GM20431 (cell line): Measurements from ENCODE around the gene RUNX3.

Experiments
- in situ Hi-C: fragments of 300-500 bp; cut with MseI, MboI; formaldehyde crosslinking; loops from one replicate; pipeline ENCODE4 v1.15.0; 2020; ENCODE audit warnings: low sequenced_read_pairs; ENCODE audit not compliant: unreplicated experiment

RUNX3 gene

GRCh38 chr1:24949331-24949881, 19.3 kb upstream of the RUNX3 start:
- in situ Hi-C loops, result no loop called here

GRCh38 chr1:24948079-24948827, 18.2 kb upstream of the RUNX3 start:
- in situ Hi-C loops, result no loop called here

GRCh38 chr1:24946861-24947658, 17.0 kb upstream of the RUNX3 start:
- in situ Hi-C loops, result no loop called here

DNA sequence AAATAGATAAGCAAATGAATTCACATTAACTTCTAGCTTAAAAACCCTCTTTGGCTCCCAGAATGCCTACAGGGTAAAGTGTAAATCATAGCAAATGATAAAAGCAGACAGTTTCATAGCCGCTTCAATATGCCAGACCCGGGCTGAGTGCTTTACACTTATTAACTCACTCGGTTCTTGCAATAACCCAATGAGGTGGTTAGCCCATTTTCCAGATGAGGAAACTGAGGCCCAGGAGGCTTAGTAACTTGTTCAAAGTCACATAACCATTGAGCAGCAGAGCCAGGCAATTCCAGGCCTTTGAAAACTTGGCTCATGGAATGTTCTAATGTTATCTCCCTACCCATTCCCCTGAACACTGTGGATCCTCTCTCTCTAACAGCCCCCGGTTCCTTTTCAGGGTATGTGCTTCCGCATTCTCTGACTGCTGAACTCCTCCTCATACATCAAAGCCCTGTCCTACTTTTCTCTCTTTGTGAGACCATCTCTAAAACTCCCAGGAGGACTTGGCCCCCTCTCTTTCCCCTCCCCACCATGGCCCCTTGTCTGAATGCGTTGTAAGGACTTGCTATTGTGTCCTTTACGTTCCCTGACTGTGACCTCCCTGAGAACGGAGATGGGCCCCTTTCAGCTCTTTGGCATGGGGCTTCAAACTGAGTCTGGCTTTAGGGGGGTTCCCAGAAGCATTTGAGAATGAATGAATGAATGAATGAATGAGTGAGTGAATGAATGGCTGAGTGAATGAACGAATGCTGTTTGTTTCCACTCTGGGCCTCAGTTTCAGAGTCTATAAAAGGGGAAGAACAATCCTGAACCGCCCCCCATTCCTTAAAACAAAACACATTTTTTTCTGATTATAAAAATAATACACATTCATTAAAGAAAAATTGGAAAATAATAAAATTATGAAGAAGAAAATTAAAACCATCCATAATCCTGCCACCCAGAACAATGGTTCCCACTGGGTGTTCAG, 15.6 kb upstream of the RUNX3 start:
- in situ Hi-C loops, result no loop called here

DNA sequence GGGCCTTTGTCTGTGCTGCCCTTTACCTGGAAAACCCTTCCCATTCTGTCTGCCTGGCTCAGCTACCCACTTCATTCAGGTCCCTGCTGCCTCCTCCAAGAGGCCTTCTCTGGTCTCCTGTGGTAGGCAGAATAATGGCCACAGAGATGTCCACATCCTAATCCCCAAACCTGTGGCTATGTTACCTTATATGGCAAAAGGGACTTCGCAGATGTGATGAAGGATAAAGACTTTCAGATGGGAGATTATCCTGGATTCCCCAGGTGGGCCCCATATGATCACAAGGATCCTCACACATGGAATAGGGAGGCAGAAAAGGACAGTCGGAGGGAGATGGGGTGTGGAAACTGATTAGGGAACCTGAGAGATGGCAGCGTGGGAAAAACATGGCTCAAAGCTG, 14.2 kb upstream of the RUNX3 start:
- in situ Hi-C loops, result no loop called here

GRCh38 chr1:24942789-24943188, 12.7 kb upstream of the RUNX3 start:
- in situ Hi-C loops, result no loop called here

GRCh38 chr1:24941564-24941963, 11.5 kb upstream of the RUNX3 start:
- in situ Hi-C loops, result no loop called here

DNA sequence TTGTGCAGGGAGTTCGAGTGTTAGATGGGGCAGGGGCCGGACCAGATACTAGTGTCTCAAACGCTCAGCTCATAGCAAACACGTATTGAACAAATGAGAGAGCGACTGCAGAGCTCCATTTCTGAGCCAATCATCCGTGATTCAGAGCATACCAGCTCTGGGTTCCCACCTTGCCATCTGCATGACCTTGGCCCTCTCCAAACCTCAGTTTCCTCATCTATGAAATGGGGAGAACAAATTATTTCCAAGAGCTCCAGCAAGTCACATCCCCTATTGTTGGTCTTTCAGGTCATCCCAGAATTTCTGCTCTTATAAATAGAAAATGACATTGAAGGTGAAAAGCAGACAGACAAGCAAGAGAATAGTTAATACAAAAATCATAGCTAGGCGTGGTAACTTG, 10.2 kb upstream of the RUNX3 start:
- in situ Hi-C loops, result no loop called here

DNA sequence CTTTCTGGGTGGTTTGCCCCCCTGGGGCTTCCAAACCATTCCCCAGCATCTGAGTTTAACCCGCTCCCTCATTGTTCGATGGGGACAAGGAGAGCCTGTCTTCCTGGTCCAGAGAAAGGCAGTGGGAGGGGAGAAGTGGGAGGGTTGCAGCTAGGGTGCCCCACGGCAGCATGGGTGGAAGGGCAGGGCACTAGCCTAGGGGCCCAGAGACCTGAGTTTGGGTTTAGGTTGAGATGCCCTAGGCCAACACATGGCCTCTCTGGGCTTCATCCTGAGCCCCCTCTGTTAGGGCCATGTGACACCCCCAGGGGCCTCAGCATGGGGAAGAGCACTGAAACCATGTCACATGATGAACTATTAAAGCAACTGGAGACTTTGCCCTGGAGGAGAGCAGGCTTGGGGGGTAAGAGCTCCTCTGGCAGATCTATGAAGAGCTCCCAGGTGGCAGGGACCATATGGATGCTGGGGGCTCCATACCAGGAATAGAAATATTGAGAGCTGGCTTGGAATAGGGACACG, 9.7 kb upstream of the RUNX3 start:
- in situ Hi-C loops, result loop anchor here (10.0 kb wide), 1 partner anchor 95 kb away; no protein-coding TSS in a partner anchor

DNA sequence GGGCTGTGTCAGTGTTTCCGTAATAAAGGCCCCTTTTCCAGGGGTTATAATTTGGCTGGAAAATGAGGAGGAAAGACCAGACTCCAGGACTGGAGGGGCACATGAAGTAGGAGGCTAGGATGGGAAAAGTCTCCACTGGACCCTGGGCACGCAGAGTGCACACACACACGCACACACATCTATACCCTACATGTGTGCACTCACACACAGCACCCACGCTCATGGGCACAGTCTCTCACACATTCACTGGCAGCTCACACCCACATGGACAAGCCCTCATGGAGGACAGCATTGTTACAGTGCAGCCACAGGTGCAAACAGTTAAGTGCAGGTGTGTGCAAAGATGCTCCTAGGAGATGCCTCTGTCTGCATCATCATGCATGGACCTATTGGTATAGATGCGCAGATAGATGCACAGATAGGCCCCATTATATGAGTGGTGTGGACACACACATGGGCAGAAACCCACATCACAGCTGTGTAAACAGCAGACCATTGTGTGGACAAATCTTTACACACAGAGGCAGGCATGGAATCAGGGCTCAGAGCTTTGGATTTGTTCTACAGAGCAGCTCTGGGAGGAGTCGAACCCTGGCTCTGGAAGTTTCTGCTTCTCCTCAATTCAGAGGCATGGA, 9.1 kb upstream of the RUNX3 start:
- in situ Hi-C loops, result loop anchor here (10.0 kb wide), 1 partner anchor 96 kb away; no protein-coding TSS in a partner anchor

DNA sequence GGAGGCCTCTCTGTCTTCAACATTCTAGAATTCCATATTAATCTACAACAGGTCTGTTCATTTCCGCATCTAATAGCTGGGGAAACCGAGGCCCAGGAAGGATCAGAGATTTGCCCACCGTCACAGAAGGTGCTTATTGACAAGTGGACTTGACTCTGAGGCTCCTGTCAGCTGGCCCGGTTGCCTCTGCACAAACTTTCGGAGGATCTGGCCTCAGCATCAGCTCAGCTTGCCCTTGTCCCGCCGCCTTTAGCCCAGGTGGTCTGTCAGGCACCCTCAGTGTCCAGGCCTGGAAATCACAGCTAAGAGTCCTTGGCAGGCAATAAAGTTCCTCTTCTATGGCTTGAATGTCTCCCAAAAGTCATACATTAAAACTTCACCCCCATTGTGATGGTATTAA, 8.2 kb upstream of the RUNX3 start:
- in situ Hi-C loops, result loop anchor here (10.0 kb wide), 1 partner anchor 97 kb away; no protein-coding TSS in a partner anchor

DNA sequence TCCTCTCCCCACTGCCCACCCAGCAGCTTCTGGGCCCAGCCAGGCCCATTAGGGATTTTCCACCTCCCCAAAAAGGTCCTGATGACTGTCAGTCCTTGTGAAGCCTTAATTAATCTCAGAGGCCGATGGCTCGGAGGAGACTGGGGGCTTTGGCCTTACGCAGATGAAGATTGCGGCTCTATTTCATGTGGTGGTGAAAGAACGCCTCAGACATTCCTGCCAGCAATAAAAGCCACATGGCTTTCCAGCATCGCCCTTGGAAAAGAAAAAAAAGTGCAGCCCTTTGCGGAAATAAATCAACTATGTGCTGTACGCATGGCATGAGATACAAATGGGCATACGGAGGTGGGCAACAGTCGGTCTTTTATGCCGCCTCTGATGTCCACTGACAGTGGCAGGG, 6.6 kb upstream of the RUNX3 start:
- in situ Hi-C loops, result loop anchor here (10.0 kb wide), 1 partner anchor 98 kb away; no protein-coding TSS in a partner anchor

GRCh38 chr1:24935615-24936484, 5.8 kb upstream of the RUNX3 start:
- in situ Hi-C loops, result loop anchor here (10.0 kb wide), 1 partner anchor 99 kb away; no protein-coding TSS in a partner anchor

DNA sequence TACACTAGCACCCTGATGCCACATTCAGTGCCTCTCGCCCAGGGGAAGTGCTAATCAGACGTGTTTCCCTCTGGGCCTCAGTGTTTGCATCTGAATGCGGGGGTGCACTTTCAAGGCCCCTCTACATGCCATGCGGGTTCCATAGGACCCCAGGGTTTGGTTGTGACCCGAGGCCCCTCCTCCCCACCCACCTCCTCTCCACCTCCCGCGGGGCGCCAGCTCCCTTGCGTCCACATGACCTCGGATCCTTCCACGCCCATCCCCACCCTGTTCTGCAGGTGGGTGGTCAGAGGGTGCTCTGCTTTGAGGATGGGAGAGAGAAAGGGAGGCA, 5.1 kb upstream of the RUNX3 start:
- in situ Hi-C loops, result loop anchor here (10.0 kb wide), 1 partner anchor 100 kb away; no protein-coding TSS in a partner anchor

DNA sequence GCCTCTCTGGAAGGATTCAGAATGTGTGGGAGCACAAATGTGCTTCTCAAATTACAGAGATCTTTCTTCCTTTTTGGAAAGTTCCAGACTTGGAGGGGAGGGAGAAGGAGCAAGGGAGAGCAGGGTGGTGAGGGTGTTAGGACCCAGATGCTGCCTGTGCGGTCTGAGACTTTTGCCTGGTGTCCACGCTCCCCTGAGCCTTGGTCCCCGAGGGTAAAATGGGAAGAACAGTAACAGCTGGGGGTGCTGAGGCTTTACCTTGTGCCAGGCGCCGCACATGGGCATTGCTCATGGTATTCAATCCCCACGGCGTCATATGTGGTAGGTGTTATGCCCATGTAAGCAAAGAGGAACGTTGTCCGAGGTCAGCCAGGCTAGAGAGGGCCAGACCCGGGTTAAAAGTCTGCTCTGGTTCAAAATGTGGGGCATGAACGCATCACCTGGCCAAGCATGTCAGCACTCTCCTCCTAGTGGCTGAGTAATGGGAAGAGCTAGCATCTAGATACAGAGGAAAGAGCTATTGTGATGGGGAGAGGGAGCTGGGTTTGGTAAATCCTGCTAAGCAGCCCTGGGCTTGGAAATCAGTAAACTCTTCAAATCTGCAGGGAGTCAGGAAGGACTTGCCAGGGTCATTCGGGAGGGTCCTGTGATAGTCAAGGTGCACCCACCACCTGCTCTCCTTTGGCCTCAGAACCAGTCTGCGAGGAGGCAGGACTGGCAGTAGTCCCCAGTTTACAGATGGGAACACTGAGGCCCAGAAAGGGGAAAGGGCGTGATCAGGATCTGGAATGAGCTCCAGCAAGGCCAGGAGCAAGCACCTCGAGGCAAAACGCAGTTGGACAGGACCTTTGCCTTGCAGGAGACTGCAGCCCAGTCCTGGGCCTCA, 4.5 kb upstream of the RUNX3 start:
- in situ Hi-C loops, result loop anchor here (10.0 kb wide), 1 partner anchor 100 kb away; no protein-coding TSS in a partner anchor

- in situ Hi-C loops, result loop anchor here (10.0 kb wide), 1 partner anchor 101 kb away; no protein-coding TSS in a partner anchor
Observed at GRCh38 chr1:24933468-24933867, 3.4 kb upstream of the RUNX3 start.

- in situ Hi-C loops, result loop anchor here (10.0 kb wide), 1 partner anchor 102 kb away; no protein-coding TSS in a partner anchor
Observed at GRCh38 chr1:24932725-24933294, 2.7 kb upstream of the RUNX3 start.
